ENCODE data around the gene EXOC6B.

Gene EXOC6B

GRCh38 chr2:72738096-72738495, 87.7 kb downstream of the EXOC6B start:
- no peak for DNase-seq (ENCODE audit: low read depth, low spot score)

- DNase-seq (ENCODE audit: low read depth, low spot score) = no peak
Measured at GRCh38 chr2:72734432-72734831, 91.4 kb downstream of the EXOC6B start.

GRCh38 chr2:72731116-72731515, 94.7 kb downstream of the EXOC6B start:
- DNase-seq (ENCODE audit: low read depth, low spot score) = no peak

- DNase-seq (ENCODE audit: low read depth, low spot score) = peak; percentile 20
Measured at GRCh38 chr2:72727356-72727755, 98.5 kb downstream of the EXOC6B start.

GRCh38 chr2:72723769-72724370, 102.0 kb downstream of the EXOC6B start:
- no peak for DNase-seq (ENCODE audit: low read depth, low spot score)

GRCh38 chr2:72722492-72723070, 103.3 kb downstream of the EXOC6B start:
- peak; percentile 72 for DNase-seq (ENCODE audit: low read depth, low spot score)

GRCh38 chr2:72719416-72719815, 106.4 kb downstream of the EXOC6B start:
- peak; percentile 11 for DNase-seq (ENCODE audit: low read depth, low spot score)

GRCh38 chr2:72718876-72719275, 107.0 kb downstream of the EXOC6B start:
- no peak for DNase-seq (ENCODE audit: low read depth, low spot score)

GRCh38 chr2:72716601-72717000, 109.2 kb downstream of the EXOC6B start:
- no peak for DNase-seq (ENCODE audit: low read depth, low spot score)

- DNase-seq (ENCODE audit: low read depth, low spot score) = no peak
Measured at GRCh38 chr2:72713857-72714256, 112.0 kb downstream of the EXOC6B start.

GRCh38 chr2:72712977-72713376, 112.9 kb downstream of the EXOC6B start:
- no peak for DNase-seq (ENCODE audit: low read depth, low spot score)

GRCh38 chr2:72712304-72712703, 113.5 kb downstream of the EXOC6B start:
- DNase-seq (ENCODE audit: low read depth, low spot score) = no peak

- no peak for DNase-seq (ENCODE audit: low read depth, low spot score)
Measured at GRCh38 chr2:72710418-72711152, 115.2 kb downstream of the EXOC6B start.

GRCh38 chr2:72708236-72708635, 117.6 kb downstream of the EXOC6B start:
- no peak for DNase-seq (ENCODE audit: low read depth, low spot score)

GRCh38 chr2:72698300-72698699, 127.5 kb downstream of the EXOC6B start:
- DNase-seq (ENCODE audit: low read depth, low spot score) = no peak

GRCh38 chr2:72696559-72696958, 129.3 kb downstream of the EXOC6B start:
- DNase-seq (ENCODE audit: low read depth, low spot score) = no peak

- no peak for DNase-seq (ENCODE audit: low read depth, low spot score)
Measured at GRCh38 chr2:72695676-72696075, 130.2 kb downstream of the EXOC6B start.

GRCh38 chr2:72694715-72695496, 130.9 kb downstream of the EXOC6B start:
- DNase-seq (ENCODE audit: low read depth, low spot score) = peak; percentile 62

- peak; percentile 13 for DNase-seq (ENCODE audit: low read depth, low spot score)
Measured at GRCh38 chr2:72689579-72690195, 136.1 kb downstream of the EXOC6B start.

- DNase-seq (ENCODE audit: low read depth, low spot score) = no peak
Measured at GRCh38 chr2:72685638-72686213, 140.1 kb downstream of the EXOC6B start.

- no peak for DNase-seq (ENCODE audit: low read depth, low spot score)
Measured at GRCh38 chr2:72682061-72682460, 143.8 kb downstream of the EXOC6B start.
